ENCODE results near the gene APC2. TPM values are rescaled to one million over a fixed set of nuclear protein-coding genes. Genes with fewer than 3 reads are reported as not detected.

Gene APC2
- total RNA-seq, 1 experiment from 2014 or later, result 1.4 TPM

GRCh38 chr19:1465191-1466016 is 15.5 kb downstream of the APC2 start (continued):
- TF ChIP-seq, protein P1, sequence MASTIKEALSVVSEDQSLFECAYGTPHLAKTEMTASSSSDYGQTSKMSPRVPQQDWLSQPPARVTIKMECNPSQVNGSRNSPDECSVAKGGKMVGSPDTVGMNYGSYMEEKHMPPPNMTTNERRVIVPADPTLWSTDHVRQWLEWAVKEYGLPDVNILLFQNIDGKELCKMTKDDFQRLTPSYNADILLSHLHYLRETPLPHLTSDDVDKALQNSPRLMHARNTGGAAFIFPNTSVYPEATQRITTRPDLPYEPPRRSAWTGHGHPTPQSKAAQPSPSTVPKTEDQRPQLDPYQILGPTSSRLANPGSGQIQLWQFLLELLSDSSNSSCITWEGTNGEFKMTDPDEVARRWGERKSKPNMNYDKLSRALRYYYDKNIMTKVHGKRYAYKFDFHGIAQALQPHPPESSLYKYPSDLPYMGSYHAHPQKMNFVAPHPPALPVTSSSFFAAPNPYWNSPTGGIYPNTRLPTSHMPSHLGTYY (CRISPR knock-in tag; IDR thresholded peaks at IDR 0.05), result no peak
- TF ChIP-seq, protein P2, sequence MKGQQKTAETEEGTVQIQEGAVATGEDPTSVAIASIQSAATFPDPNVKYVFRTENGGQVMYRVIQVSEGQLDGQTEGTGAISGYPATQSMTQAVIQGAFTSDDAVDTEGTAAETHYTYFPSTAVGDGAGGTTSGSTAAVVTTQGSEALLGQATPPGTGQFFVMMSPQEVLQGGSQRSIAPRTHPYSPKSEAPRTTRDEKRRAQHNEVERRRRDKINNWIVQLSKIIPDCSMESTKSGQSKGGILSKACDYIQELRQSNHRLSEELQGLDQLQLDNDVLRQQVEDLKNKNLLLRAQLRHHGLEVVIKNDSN (CRISPR knock-in tag; IDR thresholded peaks at IDR 0.05), result no peak
- TF ChIP-seq, protein P3, sequence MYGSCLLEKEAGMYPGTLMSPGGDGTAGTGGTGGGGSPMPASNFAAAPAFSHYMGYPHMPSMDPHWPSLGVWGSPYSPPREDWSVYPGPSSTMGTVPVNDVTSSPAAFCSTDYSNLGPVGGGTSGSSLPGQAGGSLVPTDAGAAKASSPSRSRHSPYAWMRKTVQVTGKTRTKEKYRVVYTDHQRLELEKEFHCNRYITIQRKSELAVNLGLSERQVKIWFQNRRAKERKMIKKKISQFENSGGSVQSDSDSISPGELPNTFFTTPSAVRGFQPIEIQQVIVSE (CRISPR knock-in tag; IDR thresholded peaks at IDR 0.05; ENCODE audit: borderline replicate concordance), result no peak
- TF ChIP-seq SMAD4 (CRISPR knock-in tag; IDR thresholded peaks at IDR 0.05) (no peak), NR3C1 (CRISPR knock-in tag; conservative IDR thresholded peaks at IDR 0.05; ENCODE audit: low read depth) (peak; percentile 80; the same call in 1 of the 2 replicates), CBFB (CRISPR knock-in tag; IDR thresholded peaks at IDR 0.05; ENCODE audit: low read depth) (peak; percentile 33; the same call in 1 of the 2 replicates), TP53 (CRISPR knock-in tag; IDR thresholded peaks at IDR 0.05) (peak; percentile 86; the same call in 1 of the 2 replicates), E2F4 (CRISPR knock-in tag; IDR thresholded peaks at IDR 0.05; ENCODE audit: borderline replicate concordance, low read depth) (no peak), CREM (CRISPR knock-in tag; IDR thresholded peaks at IDR 0.05) (no peak), SOX15 (CRISPR knock-in tag; IDR thresholded peaks at IDR 0.05) (no peak), HMGA2 (CRISPR knock-in tag; IDR thresholded peaks at IDR 0.05) (no peak)
- TF ChIP-seq, protein P4, sequence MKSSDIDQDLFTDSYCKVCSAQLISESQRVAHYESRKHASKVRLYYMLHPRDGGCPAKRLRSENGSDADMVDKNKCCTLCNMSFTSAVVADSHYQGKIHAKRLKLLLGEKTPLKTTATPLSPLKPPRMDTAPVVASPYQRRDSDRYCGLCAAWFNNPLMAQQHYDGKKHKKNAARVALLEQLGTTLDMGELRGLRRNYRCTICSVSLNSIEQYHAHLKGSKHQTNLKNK (CRISPR knock-in tag; IDR thresholded peaks at IDR 0.05), result no peak

GRCh38 chr19:1466018-1466460 is 16.1 kb downstream of the APC2 start:
- H3K27me3 Mint-ChIP-seq (ENCODE audit: low read depth), result peaks cover 66% of the 10 kb centered on the region
- ATAC-seq, result no peak
- no peak overlapping the region for H3K4me3 Mint-ChIP-seq
- ChIA-PET POLR2A (interaction anchor here (1.0 to 1.7 kb wide), 2 partner anchors 11 to 14 kb away, joined by 4 to 10 read pairs; no protein-coding TSS in a partner anchor), CTCF (interaction anchor here (0.6 to 5.0 kb wide), 18 partner anchors 9 to 360 kb away, joined by 3 to 76 read pairs (median 6); partner anchors contain the start of gene REEP6)
- DNase-seq (ENCODE audit: low spot score), result peak; percentile 14
- no peaks in the 10 kb centered on the region for H3K36me3 Mint-ChIP-seq
- TF ChIP-seq TCF7 (CRISPR knock-in tag; IDR thresholded peaks at IDR 0.05; ENCODE audit: low read depth), result no peak
- TF ChIP-seq NFYB (CRISPR knock-in tag; conservative IDR thresholded peaks at IDR 0.05; ENCODE audit: low read depth), result 0 out of 2 replicates have a peak, but pooled peaks have one; percentile 8
- TF ChIP-seq OVOL2 (CRISPR knock-in tag; IDR thresholded peaks at IDR 0.05; ENCODE audit: borderline replicate concordance), result no peak
- TF ChIP-seq, protein P5, sequence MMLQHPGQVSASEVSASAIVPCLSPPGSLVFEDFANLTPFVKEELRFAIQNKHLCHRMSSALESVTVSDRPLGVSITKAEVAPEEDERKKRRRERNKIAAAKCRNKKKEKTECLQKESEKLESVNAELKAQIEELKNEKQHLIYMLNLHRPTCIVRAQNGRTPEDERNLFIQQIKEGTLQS (CRISPR knock-in tag; conservative IDR thresholded peaks at IDR 0.05), result no peak
- no peak overlapping the region for H3K27ac Mint-ChIP-seq
- H3K9me3 Mint-ChIP-seq, result no peaks in the 10 kb centered on the region
- peaks cover 2% of the 10 kb centered on the region; the same call in 1 of the 2 replicates for H3K4me1 Mint-ChIP-seq

Data from WTC11 (cell line).